GM18511 (cell line): ENCODE results near the gene ZNF552.
"Not testable (repeated sequence)": the region's sequence is repeated elsewhere in the genome, so short reads cannot be mapped to it uniquely, and the experiment has no call there.

ENCODE experiments used
- ATAC-seq: cut with Tn5 transposase; IDR thresholded peaks from one replicate; pipeline ENCODE4 v1.9.1; 2021; ENCODE audit warnings: mild to moderate bottlenecking, moderate library complexity; ENCODE audit not compliant: unreplicated experiment

Gene ZNF552

DNA sequence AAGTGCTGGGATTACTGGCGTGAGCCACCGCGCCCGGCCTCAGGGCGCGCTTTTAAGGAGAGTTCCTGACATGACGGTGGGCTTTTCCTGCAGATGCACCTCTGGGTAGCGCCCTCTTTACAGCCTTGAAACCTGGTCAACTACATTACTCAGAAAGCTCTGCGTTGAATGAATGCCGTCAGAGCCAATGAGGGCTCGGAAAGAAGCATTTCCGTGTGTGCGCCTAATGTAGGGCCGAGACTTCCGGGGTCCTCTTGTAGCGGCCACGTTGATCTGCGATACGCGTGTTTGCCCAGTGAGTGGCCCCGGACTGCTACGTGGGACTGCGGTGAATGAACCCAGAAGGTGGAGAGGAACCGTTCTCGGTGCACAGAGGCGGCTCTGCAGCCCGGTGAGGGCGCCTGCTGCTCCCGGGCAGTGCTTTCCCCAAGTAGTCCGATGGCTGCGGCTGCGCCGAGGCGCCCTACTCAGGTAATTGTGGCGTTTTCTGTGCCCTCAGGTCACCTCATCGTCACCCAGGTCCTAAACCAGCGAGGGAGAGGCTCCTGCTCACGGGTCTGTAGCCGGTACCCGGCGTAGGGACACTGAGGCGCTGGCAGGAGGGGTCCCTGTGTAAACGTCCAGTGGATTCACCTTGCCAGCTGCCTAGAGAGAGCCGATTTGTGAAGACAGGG lies 4.9 kb upstream of the ZNF552 start:
- peak; percentile 88 for ATAC-seq

- no peak for ATAC-seq
Measured at GRCh38 chr19:57818378-57818777, 3.7 kb upstream of the ZNF552 start.

- no peak for ATAC-seq
Measured at GRCh38 chr19:57817976-57818375, 3.3 kb upstream of the ZNF552 start.

DNA sequence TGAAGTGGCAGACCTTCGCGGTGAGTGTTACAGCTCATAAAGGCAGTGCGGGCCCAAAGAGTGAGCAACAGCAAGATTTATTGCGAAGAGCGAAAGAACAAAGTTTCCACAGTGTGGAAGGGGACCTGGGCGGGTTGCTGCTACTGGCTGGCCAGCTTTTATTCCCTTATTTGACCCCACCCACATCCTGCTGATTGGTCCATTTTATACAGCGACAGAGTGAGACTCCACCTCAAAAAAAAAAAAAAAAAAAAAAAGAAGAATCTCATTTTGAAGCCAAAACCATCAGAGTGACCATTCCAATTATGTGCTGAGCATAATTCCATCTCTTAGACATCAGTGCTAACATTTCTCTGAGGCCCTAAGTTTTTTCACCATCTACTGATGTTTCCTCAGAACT lies 1.9 kb upstream of the ZNF552 start:
- no peak for ATAC-seq

GRCh38 chr19:57815247-57816075 lies 748 bp upstream of the ZNF552 start:
- ATAC-seq: no peak

DNA sequence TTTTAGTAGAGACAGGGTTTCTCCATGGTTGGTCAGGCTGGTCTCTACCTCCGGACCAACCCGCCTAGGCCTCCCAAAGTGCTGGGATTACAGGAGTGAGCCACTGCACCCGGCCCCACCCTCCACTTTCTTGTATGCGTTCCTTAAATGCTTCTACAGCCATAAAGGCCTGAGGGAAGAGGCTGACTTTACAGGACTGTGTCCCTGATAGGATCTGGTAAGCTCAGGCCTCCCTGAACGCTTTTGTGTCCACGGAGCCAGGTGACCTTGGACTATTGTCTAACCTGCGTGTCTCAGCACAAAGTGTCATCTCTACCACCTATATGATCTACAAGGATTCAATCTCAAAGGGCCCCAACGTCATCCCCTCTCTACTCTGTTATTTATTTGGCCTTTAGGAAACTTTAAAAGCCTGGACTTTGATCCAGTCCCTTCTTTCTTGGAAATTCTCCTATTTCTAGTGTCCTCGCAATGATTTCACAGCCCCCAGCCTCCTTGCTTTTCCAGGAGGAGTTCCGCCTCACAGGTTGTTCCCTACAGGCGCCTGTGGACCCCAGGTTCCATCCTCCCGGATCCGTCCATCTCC lies 701 bp downstream of the ZNF552 start:
- ATAC-seq: no peak

DNA sequence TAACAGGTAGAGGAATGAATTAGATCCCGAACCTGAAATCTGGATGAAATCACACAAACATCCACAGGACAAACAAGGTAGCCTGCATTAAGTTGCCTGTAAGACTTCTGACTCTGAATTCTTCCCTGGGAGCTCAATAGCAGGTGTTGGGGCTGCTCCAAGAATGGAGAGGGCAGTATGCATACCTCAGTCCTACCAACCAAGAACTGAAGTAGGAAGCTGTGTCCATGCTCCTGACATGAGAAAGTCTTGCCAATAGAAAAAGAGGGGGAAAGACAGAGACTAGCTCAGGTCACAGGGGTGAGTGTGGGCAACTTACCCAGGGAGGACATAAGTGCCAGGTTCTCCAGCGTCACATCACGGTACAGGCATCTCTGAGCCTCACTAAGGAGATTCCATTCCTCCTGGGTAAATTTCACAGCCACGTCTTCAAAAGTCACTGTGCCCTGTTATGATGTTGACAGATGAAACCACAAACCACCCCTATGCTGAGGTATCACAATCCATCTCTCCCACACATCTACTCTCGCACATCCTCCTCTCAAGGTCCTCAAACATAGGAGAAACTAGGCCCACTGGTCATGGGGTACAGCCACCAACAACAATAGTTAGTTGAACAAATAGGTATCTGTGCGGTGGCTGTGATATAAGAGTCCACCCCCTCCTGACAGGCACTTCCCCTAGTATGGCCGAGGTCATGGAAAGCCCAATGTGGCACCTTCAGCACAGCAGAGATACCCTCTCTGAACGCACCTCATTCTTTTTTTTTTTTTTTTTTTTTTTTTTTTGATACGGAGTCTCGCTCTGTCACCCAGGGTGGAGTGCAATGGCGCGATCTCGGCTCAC lies 1.5 kb downstream of the ZNF552 start:
- ATAC-seq: not testable (repeated sequence)

DNA sequence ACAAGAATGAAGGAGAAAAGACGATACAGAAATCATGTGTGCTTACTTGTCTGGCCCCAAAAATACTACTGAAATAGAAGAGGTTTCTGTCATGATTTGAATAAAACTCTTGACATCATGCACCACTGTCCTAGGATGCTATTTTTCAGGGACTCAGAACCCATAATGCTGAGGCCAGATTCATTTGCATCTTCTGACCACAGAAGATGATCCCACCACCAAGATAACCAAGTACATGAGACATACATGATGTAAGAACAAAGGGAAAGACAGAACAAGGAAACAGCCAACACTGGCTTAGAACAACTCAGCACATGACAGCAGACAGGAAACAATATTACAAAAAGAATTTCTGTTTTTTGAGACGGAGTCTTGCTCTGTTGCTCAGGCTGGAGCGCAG lies 2.5 kb downstream of the ZNF552 start:
- ATAC-seq: no peak

- not testable (repeated sequence) for ATAC-seq
Measured at GRCh38 chr19:57810410-57811295, 4.1 kb downstream of the ZNF552 start.

GRCh38 chr19:57807541-57807940 lies 7.2 kb downstream of the ZNF552 start:
- ATAC-seq: no peak

DNA sequence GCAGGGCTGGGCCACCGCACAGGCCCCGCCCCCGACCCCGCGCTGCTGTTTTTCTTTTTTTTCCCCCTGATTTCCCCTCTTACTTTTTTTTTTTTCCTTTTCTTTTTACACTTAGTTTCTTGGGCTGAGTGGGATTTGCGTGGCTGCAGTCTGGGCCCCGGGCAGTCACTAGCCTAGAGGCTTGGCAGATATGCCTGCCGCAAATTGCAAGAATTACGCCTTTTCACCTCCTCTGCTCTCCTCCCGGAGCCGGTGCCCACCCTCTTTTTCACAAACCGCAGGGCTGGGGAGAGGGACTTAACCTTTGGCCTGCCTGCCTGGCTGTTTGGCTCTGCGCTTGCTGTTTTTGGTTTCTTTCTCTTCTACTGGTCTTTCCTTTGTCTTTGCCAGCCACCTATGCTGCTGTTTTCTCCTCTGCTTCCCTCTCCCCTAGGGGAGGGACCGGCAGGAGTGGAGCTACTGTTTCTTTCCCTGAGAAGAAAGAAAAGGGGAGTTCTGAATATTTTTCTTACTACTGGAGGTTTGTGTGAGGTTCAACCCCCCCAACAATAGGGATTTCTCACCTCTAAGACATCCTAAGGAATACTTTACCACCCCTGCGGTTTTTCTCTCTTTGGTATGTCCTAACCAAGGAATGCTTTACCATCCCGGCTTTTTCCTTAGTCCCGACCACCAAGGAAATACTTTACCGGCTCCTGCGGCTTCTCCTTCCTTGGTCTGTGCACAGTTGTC lies 11.0 kb downstream of the ZNF552 start:
- no peak for ATAC-seq

GRCh38 chr19:57803265-57803593 lies 11.5 kb downstream of the ZNF552 start:
- ATAC-seq: no peak

GRCh38 chr19:57802269-57802668 lies 12.4 kb downstream of the ZNF552 start:
- no peak for ATAC-seq

- no peak for ATAC-seq
Measured at GRCh38 chr19:57800696-57801095, 14.0 kb downstream of the ZNF552 start.

DNA sequence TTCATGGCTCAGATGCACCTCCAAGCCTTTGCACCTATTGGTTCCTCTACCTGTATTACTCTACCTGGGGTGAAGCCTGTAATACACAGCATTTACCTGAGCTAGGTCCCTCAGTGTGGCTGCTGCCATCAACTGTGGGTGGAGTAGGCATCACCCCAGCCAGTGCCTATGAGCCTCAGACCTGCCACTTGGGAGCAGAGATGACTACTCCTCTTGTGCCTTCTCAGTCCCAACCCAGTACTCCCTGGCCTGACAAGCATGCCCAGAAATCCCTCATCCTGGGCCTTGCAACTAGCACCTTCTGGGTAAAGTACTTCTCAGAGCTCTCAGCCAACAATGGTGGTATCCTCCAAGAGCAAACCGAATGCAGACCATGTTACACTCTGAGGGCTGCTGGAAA lies 18.1 kb downstream of the ZNF552 start:
- ATAC-seq: not testable (repeated sequence)

DNA sequence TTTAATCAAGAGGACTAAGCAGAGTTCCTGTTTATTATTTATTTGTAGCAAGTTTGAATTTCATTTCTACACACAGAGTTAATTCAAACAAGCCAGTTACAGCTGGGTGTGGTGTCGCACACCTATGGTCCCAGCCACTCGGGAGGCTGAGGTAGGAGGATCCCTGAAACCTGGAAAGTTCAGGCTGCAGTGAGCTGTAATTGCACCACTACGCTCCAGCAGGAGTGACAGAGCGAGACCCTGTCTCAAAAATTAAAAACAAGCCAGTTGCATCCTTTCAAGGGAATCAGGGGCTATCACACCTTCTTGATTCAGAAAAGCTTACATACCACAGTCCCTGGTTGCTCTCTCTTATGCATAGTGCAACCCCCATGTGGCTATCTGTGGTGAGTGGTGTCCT lies 25.4 kb downstream of the ZNF552 start:
- no peak for ATAC-seq

GRCh38 chr19:57788114-57788692 lies 26.5 kb downstream of the ZNF552 start:
- no peak for ATAC-seq

GRCh38 chr19:57786906-57787305 lies 27.8 kb downstream of the ZNF552 start:
- ATAC-seq: no peak

DNA sequence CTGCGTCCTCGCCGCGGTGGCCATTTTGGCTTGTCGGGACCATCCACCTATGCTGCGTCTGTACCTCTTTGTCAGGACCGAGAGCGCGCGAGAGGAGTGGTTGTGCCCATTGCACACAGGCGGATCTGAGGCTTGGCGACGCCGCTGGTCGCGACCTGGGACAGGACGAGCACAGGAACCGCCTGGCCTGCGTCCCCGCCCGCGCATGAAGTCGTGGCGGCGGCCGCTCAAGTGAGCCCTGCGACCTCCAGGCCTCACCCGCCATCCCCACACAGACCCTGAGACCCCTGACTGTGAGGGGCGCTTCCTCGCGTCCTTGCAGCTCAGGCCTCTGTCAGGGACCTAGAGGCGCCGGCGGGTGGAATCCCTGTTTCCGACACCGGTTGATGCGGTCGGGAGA lies 28.4 kb downstream of the ZNF552 start:
- no peak for ATAC-seq
